HG02870 (cell line): ENCODE measurements around the gene RAB6A.

ENCODE experiments used
- ATAC-seq: cut with Tn5 transposase; IDR thresholded peaks from one replicate; pipeline ENCODE4 v1.9.1; 2021; ENCODE audit warnings: mild to moderate bottlenecking, moderate library complexity; ENCODE audit not compliant: unreplicated experiment

Gene RAB6A

GRCh38 chr11:73633999-73634398 is 126.9 kb downstream of the RAB6A start:
- no peak for ATAC-seq

DNA sequence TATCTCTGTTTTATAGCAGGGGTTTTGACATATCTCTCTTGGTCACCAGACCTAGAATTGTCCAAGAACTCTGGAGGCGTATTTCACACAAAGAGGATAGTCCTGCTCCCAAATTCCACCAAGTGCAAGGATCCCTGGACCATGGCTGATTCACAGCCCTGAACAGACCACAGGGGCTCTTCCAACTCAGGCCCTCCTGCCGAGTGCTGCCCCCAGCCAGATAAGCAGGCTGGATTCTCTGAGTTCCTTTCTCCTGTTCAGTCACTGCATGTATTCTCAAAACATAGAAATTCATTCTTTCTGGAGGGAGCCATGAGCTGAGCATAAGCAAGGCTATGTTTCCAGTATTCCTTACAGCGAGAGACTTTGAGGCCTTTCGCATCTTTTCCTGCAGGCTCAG is 127.9 kb downstream of the RAB6A start:
- ATAC-seq = no peak

- no peak for ATAC-seq
Measured at GRCh38 chr11:73629907-73630306, 131.0 kb downstream of the RAB6A start.

GRCh38 chr11:73625696-73626318 is 135.1 kb downstream of the RAB6A start:
- no peak for ATAC-seq
